Endothelial cell of umbilical vein (primary cell): ENCODE data around the gene COL26A1.

Experiments
- CTCF ChIP-seq, 2 donors: IDR thresholded peaks; 1 replicate in 1 of 2; 2 replicates in 1 of 2; pipeline ENCODE4 v1.5.1; 2011; ENCODE audit warnings: low read length in 2 of 2, mild to moderate bottlenecking in 2 of 2, moderate library complexity in 2 of 2, control low read depth in 1 of 2, inconsistent platforms in 1 of 2, low read depth in 1 of 2; ENCODE audit not compliant: insufficient read depth in 1 of 2; ENCODE audit errors: extremely low read depth in 1 of 2
- EZH2 ChIP-seq: IDR thresholded peaks from 2 replicates; pipeline ENCODE4 v1.6.1; 2012; ENCODE audit warnings: borderline replicate concordance, low read depth, mild to moderate bottlenecking, moderate library complexity, low read length, inconsistent platforms; ENCODE audit not compliant: severe bottlenecking
- FOS ChIP-seq: IDR thresholded peaks from 2 replicates; pipeline ENCODE4 v1.6.1; 2011; ENCODE audit warnings: mild to moderate bottlenecking, low read length, moderate library complexity, borderline replicate concordance; ENCODE audit not compliant: insufficient read depth
- GATA2 ChIP-seq: IDR thresholded peaks from 2 replicates; pipeline ENCODE4 v1.7.0; 2011; ENCODE audit warnings: low read depth, mild to moderate bottlenecking, moderate library complexity, mixed read lengths, low read length; ENCODE audit not compliant: insufficient read length, insufficient read depth
- POLR2AphosphoS5 ChIP-seq: IDR thresholded peaks from 2 replicates; pipeline ENCODE4 v1.6.1; 2012; ENCODE audit warnings: low read depth, mild to moderate bottlenecking, control low read depth, low read length, moderate library complexity; ENCODE audit not compliant: insufficient read depth

- TF ChIP-seq CTCF (IDR thresholded peaks at IDR 0.05; ENCODE audit: extremely low read depth in 1 of 2, insufficient read depth in 1 of 2, low read depth in 1 of 2, low read length in 2 of 2) (no peak), POLR2AphosphoS5 (no peak), FOS (no peak), GATA2 (no peak), EZH2 (no peak)
Measured at GRCh38 chr7:101560856-101561255, 198.2 kb downstream of the COL26A1 start.
